GM18517 (cell line): ENCODE data around the gene CADPS2.
A peak's percentile ranks its signal among the peaks of the same experiment; 100 is the strongest.

Experiments
- ATAC-seq: cut with Tn5 transposase; IDR thresholded peaks from one replicate; pipeline ENCODE4 v1.9.1; 2021; ENCODE audit warnings: mild to moderate bottlenecking, moderate library complexity; ENCODE audit not compliant: unreplicated experiment

Gene CADPS2

GRCh38 chr7:122886357-122887081 lies at the start of gene CADPS2:
TSS of gene CADPS2 (minus strand) at chr7:122886460. CDS start at chr7:122886337, 123 bp downstream.
- ATAC-seq = peak; percentile 79

DNA sequence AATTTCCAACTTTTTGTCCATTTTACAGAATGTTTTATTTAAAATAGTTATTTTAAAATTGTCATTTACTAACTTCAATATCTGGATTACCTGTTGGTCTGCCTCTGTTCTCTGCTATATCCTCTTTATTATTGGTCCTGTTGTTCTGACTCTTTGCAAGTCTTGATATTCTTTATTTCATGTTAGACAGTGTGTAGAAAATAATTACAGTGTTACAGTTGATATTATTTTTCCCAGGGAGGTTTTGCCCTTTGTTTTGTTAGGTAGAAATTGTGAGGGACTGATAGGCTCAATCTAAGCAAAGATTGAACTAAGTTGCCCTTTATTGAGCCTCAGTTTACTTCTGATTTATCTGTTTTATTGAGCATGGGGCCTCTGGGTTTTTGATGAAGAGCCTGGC lies 49.4 kb upstream of the CADPS2 start:
- no peak for ATAC-seq

- no peak for ATAC-seq
These were observed 33.5 kb upstream of the CADPS2 start for GRCh38 chr7:122919643-122920181.

DNA sequence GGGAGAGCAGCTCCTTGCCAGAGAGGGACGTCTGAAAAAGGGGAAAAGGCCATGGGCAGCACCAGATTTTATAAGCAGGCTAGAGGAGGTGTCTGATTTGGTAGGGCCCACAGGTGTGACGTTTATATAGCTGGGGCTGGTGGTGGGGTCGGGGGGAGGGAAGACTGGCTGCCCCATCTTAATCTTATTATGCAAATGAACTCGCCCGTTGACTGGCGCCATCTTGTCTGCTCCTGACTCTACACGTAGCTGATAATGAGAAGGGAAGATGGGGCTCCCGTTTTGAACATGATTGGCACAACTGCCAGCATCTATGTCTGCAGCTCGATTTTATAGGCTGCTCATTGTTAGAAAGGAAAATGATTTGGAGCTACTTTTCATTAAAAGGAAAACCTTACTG lies 28.6 kb upstream of the CADPS2 start:
- no peak for ATAC-seq

DNA sequence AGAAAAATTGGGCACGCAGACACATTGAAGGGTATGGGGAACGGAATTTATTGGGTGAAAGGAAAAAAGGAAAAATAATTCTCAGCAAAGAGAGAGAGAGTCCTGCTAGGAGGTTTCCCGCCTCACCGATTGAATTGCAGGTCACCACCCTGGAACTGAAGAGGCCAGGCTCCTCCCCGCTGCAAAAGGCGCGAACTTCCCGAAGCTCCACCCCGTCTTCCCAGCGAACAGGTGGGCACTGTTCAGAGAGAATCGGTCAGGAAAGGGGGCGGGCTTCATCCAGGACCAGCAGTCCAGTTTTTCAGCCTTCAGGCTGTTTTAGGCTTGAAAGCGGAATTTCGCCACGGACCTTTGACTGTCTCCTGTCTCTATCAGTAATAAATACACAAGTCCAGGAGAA lies 27.3 kb upstream of the CADPS2 start:
- no peak for ATAC-seq

DNA sequence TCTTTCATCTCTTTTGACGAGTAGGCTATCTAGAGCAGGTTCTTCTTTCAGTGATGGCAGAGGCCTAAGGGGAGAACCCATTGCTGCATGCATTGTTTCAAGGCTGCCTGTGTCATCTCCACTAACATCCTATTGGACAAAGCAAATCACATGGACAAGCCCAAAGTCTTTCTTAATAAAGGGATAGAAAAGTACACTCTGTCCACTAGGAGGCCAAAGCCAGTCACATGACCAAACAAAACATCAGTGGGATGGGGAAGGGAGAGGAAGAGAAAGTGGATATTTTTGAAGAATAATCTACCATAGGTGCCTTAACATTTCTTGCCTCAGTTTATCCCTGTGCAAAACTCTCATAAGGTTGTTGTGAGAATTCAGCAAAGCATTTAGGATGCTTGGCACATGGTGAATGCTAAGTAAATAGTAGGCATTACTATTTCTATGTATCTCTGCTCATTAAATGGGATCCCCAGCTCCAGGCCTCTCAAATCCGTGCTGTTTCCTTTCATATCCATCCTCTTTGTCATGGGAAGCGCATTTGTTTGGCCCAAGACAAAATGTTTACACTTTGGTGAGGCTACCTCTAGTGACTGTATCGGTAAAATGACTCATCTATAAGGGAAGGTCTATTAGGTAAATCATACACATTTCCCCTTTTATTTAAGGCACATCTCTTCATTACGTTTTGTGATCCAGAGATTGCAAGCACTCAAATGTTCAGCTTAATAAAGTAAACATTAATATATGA lies 16.7 kb upstream of the CADPS2 start:
- peak; percentile 69 for ATAC-seq

- no peak for ATAC-seq
These were observed 15.0 kb upstream of the CADPS2 start for GRCh38 chr7:122901250-122901649.

DNA sequence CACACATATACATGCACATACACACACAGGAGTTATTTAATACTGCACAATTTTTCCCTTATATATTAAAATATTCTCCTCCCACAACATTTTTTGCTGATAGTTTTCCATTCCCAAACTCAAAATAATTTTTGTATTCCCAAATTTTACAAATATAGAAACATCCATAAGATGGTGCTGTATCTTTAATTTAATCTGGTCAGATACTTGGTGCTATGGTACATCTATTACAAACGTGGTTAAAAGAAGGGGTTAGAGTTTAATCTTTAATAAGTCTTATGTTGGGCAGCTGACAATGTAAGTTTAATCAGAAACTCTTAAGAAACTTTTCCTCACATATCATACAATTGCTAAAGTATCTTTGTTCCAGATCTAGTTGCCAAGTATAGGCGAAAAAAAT lies 10.2 kb upstream of the CADPS2 start:
- no peak for ATAC-seq

DNA sequence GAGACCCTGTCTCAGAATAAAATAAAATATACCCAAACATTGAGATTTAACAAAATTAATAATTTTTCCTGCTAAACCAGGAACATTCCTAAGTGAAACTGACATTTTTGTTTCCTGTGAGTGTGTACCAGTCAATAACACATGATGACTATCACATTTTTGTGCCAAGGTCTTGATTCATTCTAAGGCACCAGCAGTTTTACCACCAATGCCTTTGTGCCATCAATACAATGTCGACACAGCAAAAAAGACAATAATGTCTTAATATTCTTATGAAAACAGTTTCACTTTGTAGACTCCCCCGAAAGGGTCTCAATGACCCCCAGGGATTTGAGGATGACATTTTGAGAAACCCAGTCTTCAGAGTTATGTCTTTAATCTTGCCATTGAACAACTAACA lies 7.2 kb upstream of the CADPS2 start:
- no peak for ATAC-seq

DNA sequence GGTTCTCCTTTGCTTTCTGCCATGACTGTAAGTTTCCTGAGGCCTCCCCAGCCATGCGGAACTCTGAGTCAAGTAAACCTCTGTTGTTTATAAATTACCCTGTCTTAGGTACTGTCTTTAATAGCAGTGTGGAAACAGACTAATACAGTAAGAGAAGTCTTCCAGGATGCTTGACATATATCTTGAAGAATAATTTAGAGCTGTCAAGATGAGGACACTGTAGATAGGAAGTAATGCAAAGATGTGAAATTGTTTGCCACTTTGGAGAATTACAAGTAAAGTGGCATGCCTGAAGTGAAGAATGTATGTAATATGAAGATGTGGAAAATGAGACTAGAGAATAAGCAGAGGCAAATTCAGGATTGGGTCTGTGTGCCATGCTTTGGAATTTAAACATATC lies 2.9 kb upstream of the CADPS2 start:
- ATAC-seq = no peak

DNA sequence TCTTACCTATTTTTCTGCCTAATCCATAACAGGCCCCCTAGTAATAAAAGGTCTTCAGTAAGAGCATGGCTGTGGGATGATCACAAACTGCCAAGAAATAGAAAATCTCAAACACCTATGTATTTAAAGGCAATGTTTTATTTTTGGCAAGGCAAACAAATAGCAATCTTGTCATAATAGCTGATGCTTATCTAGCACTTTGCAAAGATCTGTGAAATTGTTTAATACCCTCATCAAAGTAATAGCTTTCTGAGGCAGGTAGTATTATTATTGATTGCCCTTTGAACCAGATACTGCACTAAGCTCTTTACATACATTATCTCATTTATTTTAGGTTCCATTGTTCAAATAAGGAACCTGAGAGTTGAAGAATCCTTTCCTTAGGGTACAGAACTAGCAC lies 1.6 kb upstream of the CADPS2 start:
- no peak for ATAC-seq

DNA sequence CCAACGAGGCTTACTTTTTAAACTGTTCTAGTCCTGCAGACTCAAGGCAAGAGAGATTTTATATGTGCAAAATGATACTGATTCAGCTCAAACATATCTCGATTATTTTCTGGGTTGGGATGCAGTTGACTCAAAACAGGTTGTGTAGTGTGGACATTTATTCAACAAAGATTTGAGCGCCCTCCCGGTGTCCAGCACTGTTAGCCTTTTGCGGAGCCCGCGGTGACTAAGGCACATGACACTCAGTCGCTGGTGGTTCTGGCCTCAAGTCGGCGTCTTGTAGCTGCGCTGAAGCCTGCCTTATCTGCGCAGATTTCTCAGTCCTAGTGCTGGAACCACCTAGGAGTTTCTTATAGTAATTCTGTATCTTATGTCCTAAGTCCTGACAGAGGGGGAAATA lies 938 bp upstream of the CADPS2 start:
- ATAC-seq = peak; percentile 15

DNA sequence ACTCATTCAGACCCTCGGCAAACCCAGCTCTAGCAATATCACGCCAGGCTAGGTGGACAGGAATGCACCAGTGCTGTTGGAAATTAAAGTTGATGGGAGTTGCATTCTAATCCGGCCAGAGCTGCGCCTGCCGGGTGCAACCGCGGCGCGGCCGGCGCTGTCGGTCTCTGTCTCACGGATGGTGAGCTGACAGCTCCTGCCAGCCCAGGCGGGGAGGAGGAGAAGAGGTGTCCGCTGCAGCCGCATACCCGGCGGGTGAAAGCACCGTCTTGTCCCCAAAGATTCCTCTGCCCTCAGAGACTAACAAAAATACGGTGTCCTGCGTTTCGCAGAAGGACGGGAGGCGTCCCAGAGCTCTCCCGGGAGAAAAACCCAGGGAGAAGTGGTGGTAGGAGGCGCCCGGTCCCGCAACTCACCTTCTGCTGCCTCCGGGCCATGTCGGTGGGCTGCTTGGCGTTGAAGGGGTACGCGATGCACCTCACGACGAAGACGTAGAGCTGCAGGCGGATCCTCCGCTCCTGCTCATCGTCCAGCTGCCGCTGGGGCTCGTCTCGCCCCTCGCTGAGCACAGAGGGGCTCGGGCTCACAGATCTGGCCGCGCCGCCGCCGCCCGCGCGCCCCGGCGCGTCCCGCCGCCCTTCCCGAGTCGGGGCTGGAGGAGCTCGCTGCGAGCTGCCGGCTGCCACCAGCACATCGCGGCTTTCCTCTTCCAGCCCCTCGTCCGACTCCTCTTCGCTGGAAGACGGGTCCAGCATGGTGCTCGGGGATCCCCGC lies 490 bp downstream of the CADPS2 start:
- ATAC-seq = peak; percentile 36

- ATAC-seq = no peak
These were observed 2.1 kb downstream of the CADPS2 start for GRCh38 chr7:122884186-122884585.

GRCh38 chr7:122883049-122883680 lies 3.1 kb downstream of the CADPS2 start:
- no peak for ATAC-seq

DNA sequence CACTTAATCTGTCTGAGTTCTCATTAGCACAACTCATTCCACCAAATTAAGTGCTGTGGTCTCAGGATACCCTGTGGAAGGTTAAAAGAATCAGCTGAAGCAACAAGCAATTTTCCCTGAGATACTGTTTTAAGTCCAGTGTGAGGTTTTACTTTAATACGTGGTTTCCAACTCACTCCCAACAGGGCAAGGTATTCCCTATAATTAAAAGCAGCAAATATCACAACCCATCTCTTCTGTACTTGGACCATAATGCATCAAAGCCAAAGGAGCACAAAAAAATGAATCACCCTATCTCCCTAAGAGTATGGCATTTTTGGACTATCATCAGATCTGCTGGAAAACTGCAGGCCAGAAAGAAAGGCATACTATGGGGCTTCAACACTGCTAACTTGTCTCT lies 4.9 kb downstream of the CADPS2 start:
- ATAC-seq = no peak

DNA sequence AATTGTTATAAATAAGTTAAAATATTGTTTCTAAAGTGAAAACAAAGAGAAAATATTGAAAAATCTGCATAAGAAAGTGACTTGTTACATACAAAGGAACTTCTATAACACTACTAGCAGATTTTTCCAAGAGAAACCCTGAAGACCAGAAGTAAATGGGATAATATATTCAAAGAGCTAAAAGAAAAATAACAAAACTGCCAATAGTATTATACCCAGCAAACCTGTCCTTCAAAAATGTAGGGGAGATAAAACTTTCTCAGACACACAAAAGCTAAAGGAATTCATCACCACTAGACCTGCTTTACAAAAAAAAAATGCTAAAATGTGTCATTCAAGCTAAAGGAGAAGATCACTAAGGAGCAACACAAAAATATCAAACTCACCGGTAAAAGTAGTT lies 17.0 kb downstream of the CADPS2 start:
- no peak for ATAC-seq

DNA sequence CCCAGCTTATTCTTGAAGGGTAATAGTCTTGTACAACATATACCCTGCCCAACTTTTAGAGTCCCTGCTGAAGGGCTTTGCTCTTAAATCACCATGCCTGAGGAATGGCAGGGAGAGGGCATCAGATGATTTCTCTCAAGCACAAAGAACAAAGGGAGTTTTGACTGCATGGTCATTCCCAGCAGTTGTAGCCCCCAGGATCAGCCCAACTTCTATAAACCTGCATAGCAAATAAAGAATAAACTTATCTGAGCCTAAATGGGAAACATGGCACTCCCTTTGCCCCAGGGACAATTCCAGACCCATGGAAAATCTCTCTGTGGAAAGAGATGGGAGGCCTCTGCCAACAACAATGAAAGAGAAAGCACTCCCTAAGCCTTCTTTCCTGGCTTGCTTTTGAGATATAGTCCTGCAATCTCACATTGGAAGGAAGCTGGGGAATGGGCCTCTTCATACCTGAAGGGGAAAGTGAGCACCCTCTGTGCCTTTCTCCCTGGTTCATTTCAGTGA lies 18.7 kb downstream of the CADPS2 start:
- ATAC-seq = no peak

GRCh38 chr7:122864838-122865237 lies 21.4 kb downstream of the CADPS2 start:
- no peak for ATAC-seq

DNA sequence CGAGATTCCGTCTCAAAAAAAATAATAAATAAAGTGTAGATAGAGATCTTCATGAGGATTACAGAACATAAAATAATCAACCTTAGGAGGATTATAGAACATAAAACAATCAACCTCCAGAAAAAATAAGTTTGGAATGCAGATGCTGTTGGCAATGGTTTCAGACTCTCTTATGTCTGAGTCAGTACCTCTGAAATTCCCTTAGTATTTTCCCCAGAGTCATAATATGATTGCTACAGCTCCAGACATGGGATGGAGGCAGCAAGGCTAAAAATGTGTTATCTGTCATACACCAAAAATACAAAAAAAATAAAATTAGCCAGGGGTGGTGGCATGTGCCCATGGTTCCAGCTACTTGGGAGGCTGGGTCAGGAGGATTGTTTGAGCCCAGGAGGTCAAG lies 22.2 kb downstream of the CADPS2 start:
- no peak for ATAC-seq

DNA sequence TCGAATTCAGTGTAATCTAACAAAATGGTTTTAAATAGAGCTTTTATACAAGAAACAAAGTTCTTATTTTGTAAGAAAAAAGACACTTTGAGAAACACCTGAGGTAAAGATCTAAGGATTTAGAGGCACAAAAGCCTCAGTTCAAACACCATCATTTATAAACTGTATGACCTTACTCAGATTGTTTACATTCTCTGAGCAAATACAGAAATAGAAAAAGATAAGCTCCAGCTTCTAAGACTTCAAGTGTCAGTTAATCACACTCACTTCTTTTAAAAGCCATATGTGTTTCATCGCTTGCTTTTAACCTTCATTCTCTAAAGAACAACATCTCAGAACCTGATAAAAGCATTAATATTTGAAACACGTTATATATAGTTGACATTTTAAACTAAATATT lies 27.9 kb downstream of the CADPS2 start:
- ATAC-seq = no peak
